ENCODE results near the gene CHGA. TPM values are rescaled to one million over a fixed set of nuclear protein-coding genes. Genes with fewer than 3 reads are reported as not detected.

Gene CHGA
- total RNA-seq, 1 donor from 2014 or later, result not detected

DNA sequence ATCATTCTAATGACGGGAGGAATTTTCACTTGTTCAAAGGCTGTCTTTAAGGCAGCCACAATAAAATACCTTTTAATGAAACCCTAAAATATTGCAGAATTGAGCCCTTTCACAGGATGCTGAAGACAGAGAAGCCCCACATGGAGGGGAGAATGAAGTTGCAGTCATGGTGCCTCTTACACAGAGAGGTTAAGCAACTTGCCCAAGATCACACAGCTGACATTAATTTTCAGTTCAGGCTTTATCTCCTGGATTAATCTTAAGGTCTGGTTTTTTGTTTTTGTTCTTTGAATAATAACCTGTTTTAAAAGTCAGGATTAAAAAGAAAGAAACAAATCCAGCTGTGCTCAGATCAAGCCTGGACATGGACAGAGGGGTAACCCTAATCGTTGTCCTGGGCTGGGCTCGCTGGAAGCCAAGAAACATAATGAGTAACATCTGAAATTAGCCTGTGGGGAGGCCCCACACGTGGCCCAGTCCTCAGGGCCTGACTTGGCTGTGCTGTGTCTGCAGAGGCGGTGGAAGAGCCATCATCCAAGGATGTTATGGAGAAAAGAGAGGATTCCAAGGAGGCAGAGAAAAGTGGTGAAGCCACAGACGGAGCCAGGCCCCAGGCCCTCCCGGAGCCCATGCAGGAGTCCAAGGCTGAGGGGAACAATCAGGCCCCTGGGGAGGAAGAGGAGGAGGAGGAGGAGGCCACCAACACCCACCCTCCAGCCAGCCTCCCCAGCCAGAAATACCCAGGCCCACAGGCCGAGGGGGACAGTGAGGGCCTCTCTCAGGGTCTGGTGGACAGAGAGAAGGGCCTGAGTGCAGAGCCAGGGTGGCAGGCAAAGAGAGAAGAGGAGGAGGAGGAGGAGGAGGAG lies 8.0 kb downstream of the CHGA start:
- intact Hi-C loops (cut with micrococcal nuclease), result no loop called here

DNA sequence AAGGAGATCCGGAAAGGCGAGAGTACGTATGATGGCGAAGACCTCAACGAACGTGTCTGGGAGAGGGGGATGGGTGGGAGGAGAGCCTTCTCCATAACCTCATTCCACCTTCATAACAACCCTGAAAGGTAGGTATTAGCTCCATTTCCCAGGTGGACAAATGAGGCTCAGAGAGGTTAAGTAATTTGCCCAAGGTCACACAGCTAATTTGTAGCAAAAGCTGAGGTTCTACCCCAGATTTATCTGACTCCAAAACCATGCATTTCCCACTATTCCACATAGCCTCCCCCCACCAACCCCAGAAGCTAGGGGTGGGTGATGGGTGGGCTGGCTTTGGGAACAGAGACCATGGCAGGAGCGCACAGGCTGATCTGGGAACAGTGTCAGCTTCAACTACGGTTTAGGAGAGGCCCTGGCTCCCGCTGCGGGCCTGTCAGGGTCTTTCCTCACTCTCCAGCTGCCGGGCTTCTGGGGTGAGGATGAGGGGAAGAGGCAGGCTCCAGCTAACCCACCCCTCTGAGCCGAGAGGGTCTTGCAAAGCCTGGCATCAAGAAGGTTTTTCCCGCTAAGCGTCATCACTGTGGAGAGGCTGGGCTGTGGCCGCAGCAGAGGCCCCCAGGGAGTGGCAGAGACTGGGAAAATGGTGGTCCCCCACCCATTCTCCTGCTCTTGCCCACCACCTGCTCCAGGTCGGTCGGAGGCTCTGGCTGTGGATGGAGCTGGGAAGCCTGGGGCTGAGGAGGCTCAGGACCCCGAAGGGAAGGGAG lies 8.9 kb downstream of the CHGA start:
- intact Hi-C loops (cut with micrococcal nuclease), result no loop called here

GRCh38 chr14:92932448-92933395 lies 9.8 kb downstream of the CHGA start:
- intact Hi-C loops (cut with micrococcal nuclease), result no loop called here

GRCh38 chr14:92933481-92933880 lies 10.5 kb downstream of the CHGA start:
- intact Hi-C loops (cut with micrococcal nuclease), result no loop called here

DNA sequence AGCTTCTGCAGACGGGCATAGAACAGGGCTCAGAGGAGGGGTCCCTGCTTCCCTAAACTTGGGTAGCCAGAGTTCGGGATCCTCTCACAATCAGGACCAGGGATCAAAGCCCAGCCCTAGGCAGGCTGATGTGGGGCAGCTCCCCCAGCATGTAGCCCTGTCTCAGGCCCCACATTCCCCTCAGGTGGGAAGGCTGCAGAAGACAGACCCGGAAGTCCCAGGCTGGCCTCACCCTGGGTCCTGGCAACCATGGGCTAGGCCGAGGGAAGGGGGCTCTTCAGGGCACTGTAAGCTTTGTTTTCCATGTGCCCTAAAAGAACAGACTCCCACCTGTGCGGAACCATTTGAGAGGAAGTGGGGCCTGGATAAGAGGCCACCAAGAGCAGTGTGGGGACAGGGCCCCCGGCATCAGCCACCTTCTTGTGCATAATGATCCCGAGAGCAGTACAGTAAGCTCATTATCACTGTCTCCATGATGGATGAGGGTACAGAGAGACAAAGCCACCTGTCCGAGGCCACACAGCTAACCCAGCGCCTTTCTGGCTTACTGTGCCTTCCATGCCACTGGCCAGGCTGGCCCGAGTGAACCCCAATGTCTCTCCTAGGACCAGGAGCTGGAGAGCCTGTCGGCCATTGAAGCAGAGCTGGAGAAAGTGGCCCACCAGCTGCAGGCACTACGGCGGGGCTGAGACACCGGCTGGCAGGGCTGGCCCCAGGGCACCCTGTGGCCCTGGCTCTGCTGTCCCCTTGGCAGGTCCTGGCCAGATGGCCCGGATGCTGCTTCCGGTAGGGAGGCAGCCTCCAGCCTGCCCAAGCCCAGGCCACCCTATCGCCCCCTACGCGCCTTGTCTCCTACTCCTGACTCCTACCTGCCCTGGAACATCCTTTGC lies 11.5 kb downstream of the CHGA start:
- intact Hi-C loops (cut with micrococcal nuclease), result no loop called here

DNA sequence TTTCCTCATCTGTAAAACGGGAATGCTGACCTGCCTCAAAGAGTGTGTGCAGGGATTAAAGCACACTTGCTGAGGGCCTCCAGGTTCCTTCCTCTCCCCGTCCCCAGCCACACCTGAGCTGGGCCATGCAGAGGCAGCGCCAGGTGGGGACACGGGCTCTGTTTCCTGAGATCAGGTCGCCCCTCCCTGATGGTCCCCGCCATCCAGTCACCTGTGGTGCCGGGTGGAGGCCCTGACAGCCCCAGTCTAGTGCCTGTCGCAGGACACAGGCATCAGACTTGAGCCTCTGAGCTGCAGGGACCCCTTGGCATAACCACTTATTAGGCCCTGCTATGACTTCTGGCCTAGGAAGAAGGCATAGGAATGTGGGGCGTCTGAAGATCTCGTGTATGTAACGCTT lies 12.5 kb downstream of the CHGA start:
- intact Hi-C loops (cut with micrococcal nuclease), result no loop called here

GRCh38 chr14:92936085-92936484 lies 13.1 kb downstream of the CHGA start:
- intact Hi-C loops (cut with micrococcal nuclease), result no loop called here

DNA sequence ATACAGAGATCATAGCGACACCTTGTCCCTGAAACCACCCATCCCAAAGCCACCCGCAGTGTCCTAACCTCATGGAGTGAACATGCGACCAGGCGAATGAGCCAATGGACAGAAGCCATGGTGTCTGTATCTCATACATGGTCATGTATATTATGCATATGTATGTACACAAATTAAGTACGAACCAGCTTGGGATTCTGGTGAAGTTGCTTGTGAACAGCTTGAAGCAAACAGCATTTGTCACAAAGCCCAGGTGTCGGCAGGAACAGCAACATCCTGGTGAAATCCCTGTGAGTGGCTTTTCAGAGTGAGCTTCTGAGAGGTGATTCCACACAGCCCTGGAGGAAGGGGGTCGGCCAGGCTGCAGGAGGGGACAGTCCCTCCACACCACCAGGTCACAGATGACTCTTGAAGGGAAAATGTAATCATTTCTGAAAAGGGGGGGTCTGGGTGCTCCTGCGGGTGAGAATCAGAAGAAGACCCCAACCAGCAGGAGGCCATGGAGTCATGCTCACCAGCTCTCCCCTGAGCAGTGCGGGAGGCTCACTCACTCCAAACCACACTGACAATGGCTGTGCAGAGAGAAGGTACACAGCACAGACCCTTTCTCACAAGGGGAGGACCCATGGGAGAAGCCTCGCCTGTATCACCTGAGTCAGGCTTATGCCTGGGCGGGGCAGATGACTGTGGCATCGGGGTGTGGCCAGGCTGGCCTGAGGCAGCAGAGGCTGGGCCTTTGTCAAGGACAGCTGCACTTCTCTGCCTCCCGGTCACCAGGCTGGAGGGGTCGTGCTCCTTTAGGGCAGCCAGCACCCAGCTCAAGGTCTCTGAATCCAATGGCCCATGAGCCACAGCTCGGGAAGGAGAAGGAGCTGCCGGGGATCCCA lies 14.3 kb downstream of the CHGA start:
- intact Hi-C loops (cut with micrococcal nuclease), result no loop called here

DNA sequence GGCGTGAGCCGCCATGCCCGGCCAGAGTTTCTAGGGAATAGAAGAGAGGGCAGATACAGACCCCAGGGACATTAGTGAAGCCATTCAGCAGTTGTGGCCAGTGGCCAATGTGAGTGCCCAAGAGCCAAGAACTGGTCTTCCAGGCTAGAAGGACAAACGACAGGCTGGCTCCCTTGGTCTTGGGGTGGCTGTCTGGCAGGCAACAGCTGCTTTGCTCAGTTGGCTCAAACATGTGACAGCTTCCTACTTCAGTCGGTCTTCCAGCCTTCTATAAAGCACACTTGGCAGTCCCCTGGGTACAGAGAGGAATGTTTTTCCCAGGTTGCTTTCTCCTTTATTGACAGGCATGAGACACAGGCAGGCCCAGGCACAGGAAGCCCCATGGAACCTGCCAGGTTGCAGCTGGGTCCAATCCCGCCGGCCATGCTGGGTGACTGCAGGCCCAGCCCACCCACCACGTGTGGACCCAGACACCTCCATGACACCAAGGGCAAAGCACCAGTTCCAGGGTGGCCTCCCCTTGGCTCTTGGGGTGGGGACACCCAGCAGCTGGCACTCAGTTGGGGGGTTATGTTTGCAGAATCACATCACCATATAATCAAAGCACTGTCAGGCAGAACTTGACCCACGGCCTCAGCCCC lies 15.4 kb downstream of the CHGA start:
- intact Hi-C loops (cut with micrococcal nuclease), result no loop called here

DNA sequence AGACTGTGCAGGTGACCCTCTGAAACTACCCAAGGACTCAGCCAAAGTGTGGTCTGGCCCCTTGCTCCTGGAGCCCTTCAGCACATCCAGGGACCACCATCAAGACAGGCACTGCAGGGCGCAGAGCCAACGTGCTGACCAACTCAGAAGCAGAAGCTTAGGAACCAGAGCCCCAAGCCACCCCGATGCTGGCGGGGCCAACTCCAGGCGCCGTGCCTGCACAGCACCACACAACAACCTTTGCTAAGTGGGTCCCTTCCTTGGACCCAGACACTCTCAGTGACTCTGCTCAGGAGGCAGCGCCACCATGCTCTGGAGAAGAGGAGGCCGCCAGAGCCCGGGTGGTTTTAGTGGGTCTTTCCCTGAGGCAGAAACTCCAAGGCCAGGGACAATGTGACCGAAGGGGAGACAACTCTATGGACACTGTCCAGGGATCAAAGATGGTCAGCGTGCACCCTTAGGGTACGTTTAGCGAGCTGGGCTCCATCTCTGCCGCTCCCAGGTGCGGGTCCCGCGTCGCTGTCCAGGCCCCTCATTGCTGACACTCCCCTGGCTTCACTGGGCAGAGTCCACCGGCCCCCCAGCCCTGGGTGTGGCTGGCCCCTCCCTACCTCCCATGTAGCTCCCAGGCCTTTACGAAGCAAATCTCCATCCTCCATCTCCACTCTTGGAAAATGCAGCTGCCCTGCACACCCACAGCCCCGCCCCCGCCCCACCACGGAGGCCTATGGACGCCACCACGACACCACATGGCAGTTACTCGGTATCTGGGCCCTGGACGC lies 16.1 kb downstream of the CHGA start:
- intact Hi-C loops (cut with micrococcal nuclease), result no loop called here

GRCh38 chr14:92939699-92940098 lies 16.7 kb downstream of the CHGA start:
- intact Hi-C loops (cut with micrococcal nuclease), result no loop called here

- intact Hi-C loops (cut with micrococcal nuclease), result no loop called here
These were observed 17.6 kb downstream of the CHGA start for GRCh38 chr14:92940543-92940942.

- intact Hi-C loops (cut with micrococcal nuclease), result no loop called here
These were observed 18.6 kb downstream of the CHGA start for GRCh38 chr14:92941531-92941930.

DNA sequence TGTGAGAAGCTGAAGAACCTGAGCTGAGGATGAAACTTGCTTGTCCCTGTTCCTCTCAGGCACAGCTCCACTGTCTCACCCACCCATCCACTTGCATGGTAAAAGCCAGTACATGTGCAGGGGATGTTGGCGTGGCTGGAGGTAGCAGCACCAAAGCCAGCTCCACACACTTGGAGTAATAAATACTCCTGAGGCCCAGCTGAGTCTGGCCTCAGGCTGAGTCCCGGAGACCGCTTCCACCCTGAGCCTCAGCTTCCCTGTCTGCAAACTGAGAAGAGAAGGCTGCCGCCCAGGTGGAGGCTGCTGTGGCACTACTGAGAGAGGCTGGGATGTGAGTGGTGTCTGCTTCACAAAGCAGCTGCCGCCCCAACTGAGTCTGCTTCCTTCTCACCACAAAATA lies 19.2 kb downstream of the CHGA start:
- intact Hi-C loops (cut with micrococcal nuclease), result no loop called here

DNA sequence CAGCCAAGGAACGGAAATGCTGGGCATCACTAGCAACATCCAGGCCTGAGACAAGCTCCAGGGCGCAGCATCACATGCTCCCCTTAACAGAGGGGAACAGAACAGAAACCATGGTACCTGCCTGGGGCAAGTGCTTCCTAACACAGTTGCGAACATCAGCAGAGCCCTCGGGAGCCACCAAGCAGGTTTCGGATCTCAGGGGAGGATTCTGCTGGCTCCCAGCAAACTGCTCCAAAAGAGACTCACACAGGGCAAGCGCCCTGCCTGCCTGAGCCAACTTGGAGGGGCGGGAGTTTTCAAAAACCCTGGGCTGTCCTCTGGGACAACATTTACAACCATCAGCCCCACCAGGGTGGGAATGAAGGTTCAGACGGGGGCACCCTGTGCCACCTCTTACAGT lies 19.6 kb downstream of the CHGA start:
- intact Hi-C loops (cut with micrococcal nuclease), result no loop called here

DNA sequence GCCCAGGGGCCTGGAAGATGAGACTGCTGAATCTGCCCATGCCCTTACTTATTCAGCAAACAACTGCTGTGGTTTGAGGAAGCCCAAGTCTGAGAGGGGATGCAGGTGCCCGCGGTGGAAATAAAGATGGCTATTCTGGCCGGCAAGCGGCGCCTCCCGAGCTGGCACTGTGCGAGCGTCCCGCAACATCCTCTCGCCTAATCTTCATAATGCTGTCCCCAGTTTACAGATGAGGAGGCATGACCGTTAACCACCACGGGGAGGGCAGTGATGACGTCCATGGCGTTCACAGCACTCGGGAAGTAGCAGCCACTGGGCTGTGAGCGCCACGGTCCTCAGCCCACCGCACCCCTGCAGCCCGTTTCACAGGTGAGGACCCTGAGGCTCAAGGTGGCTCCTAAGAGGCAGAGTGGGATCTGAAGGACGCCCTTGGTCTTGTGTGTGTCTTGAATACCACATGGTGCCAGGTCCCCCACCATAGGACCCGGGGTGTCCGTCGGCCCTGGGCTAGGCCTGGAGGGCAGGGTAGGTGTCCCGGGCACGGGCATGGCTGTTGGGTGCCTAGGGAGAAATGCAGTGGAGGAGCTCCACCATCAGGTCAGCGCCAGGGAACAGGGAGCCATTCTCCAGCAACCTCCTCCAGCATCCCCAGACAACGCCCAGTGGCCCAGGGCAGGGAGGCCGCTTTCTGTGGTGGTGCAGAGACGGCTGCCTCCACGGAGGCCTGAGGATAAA lies 20.2 kb downstream of the CHGA start:
- intact Hi-C loops (cut with micrococcal nuclease), result no loop called here

- intact Hi-C loops (cut with micrococcal nuclease), result no loop called here
These were observed 21.1 kb downstream of the CHGA start for GRCh38 chr14:92943855-92944570.

Measured in T-helper 1 cell treated with Interleukin-12 subunit alpha and Interleukin-12 subunit beta and Interleukin-4 antibody, amounts not matched to agents 30 ng/mL and 1 ng/mL, for 36 hours (primary cell).